KG1 (cell line): ENCODE data around the gene LTB.

Source experiments
- DNase-seq: peaks from one replicate; lab custom pipeline; 2025; lab: John Stamatoyannopoulos, UW

LTB gene

DNA sequence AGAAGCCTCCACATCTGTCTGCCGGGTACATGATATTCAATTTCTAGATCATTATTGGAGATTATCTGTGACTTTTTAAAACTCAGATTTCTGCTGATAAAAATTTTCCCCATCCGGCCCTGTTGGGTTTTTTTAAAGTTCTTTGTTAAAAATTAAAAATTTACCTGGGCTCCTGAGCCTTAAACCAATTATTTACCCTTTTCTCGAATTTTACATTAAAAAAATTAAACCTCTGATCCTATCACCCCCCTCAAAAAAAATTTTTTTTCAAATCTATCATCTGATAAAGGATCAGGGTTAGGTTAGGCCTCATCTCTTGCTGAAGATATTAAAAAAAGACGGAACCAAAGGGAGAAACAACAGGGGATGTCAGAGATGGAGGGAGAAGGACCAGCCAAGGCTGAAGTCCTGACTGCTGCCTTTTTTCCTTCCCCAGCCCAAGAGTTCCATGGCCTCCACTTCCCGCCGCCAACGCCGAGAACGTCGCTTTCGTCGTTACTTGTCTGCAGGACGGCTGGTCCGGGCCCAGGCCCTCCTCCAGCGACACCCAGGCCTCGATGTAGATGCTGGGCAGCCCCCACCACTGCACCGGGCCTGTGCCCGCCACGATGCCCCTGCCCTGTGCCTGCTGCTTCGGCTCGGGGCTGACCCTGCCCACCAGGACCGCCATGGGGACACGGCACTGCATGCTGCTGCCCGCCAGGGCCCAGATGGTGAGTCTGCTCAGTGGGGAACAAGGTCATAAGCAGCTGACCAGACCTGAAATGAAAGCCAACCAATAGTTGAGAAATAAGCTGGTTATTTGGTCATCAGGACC is 34.3 kb downstream of the LTB start:
- DNase-seq = no peak

DNA sequence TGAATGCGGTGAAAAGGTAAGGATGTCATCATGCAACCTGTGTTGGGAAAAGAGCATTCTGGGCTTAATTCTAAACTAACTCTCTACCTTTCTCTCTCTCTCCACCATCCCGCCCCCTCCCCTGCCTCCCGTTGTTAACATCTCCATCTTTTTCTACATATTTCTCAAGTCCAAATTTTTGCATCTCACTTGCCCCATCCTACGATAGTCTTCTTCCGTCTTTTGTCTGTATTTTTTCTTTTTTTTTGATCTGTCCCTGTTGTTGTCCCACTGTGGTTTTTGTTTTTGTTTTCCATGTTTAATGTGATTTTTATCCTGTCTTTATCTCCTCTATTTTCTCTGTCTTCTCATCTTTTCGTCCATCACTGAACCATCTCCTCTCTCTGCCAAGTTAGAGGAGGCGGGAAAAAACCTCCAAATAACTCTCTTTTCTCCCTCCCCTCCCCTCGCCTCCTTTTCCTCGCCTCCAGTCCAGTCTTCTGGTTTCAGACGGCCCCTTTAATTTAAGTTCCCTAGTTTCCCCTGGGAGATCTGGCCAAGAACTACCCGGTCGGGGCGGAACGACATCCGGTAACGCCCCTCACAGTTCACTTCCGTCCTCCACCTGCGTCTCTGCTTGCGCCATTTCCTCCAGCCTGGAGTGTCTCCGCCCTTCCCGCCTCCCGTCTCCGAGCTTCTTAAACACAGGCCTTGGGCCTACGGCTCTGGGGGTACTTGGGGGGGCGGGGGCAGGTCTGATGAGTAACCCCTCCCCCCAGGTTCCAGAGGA is 35.1 kb downstream of the LTB start, which contains the start of gene NFKBIL1:
Gene NFKBIL1, plus strand, starts transcription at position 651 of the 769 bp plus-strand sequence. Its CDS starts 87 bp downstream, at position 738.
- peak; percentile 88 for DNase-seq

DNA sequence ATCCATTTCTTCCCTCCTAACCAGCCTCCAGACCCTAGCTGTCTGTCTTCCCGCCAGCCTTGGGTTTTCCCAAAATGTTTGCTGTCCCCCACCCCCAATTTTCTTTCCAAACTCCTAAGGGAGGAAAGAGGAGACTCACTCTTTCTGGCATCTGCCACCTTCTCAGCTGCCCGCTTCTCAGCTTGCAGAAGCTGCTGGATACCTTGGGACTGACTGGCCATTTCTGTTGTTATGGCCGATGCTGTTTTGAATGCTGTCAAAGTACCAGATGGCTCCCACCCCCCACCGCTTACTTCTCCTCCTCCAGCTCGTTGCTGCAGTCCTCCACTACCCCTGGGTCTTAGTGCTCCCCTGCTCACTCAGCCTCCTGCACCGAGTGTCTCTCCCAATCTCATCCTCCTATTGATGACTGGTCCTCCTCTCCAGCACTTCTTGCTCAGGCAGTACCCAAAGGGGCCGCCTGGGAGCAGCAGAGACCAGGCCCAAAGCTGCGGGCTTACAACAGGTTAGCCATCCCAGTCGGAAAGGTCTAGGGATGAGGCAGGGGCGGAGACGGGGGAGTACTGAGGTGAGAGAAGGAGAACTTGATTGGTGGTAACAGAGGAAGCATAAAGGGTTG is 35.8 kb downstream of the LTB start, which contains the start of gene ATP6V1G2:
Gene ATP6V1G2, minus strand, starts transcription at position 270 of the 619 bp plus-strand sequence. Its CDS starts 49 bp downstream, at position 221.
- peak; percentile 68 for DNase-seq

DNA sequence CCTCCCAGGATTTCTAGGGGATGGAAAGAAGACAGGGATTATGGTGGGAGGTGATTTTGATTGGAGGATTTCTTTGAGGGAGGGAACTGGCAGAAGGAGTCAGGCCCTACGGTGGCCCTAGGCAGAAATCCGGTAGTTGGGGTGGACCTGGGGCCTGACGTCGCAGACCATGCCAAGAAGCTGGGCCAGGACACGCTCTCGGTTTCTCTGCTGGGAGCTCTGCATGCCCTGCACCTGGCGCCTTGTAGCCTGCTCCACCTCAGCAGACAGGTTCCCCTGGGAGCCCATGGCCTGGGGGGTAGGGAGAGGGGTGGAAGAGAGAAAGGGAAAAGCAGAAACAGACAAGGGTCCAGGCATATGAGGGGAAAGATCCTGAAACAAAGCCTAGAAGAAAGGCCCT is 36.9 kb downstream of the LTB start:
- DNase-seq = no peak

DNA sequence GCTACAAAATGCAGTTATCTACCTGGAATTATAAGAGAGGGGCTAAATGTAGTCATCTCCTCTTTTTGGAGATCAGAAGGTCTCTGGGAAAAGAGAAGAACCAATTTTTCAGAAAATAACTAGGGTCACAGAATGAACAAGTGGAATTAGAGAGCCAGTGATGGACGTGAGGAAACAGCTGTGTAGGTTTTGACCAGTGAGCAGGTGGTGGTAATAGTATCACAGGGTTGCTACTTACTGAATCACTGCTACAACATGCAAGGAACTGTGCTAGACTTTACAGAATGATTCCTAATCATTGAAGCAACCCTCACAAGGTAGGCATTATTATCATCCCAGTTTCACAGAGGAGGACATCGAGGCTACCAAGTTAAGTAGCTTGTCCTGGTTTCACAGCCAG is 37.5 kb downstream of the LTB start:
- no peak for DNase-seq

DNA sequence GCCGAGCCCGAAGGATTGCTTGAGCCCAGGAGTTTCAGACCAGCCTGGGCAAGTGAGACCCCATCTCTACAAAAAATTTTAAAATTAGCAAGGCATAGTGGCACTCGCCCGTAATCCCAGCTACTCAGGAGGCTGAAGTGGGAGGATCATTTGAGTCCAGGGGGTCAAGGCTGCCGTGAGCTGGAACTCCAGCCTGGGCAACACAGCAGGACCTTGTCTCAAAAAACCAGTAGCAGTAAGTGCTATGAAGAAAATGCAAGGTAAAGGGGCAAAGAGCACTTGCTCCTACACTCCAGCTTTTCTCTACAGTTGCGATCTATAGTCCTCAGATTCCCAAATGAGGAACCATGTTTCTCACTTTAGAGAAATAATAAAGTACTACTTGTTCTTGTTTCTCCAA is 38.6 kb downstream of the LTB start:
- no peak for DNase-seq

DNA sequence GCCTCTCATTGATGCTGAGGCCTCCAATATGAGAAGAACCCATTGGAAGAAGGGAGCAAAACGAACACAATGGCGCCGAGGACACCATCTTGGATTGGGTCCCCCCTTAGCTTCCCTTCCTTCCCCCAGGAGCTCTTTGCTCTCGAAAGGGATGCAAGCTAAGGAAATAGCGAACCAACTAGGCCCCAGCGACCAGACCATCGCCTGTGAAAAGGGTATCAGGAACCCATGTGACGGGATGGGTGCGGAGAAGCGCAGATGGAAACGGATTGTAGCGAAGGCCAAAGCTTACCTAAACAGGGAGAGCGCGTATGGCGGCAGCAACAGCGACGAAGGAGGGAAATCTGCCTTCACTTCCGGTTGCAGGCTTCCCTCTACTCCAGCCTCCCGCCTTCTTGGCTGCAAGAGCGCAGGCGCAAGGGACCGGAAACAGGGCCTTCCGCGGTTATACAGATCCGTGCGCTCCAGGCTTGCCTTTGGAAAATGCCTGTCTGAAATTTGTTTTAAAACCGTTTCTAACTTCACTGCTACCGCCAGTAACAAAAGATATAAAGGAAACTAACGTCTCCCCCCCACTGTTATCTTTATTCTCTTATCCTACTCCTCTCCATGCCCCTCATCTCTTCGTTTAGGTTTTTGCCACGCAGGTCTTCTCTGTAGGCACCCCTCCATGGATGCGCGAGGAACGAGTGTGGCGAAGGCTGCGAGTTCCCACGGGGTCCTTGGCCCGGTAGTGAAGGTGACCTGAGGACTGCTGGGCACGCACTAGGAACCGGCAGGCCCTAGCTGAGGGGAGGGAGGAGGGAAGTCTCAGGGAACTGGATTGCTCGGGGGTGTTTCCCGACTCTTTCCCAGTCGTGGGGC is 40.3 kb downstream of the LTB start, which contains the start of gene DDX39B:
Gene DDX39B, minus strand, starts transcription at position 346 of the 864 bp plus-strand sequence. CDS start 1,471 bp downstream, outside the sequence.
- DNase-seq = peak; percentile 99

DNA sequence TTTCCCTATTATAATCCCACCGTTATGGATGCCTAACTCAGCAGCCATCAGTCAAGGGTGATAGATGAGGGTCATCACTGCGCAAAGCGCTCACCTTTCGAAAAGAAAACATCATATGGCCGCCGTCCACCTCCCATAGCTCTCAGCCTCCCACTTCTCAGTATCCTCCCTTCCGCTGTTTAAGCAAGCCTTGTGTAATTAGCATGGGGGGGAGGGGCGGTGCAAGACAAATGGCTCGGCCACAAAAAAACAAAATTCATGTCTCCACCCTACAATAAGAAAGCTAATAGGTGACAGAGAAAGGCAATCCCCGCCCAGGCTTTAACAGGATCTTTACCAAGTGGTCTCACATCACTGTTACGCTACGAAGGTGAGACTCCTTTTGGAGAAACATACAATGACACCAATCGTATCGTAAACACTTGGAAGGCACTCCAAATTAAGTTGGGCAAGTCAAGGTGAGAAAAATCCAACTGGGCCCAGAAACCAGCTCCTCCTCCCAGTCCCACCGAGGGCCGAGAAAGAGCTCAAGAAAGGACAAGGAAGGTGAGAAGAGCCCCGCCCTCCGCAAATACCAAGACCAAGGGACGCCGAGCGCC is 41.1 kb downstream of the LTB start:
- peak; percentile 57 for DNase-seq

DNA sequence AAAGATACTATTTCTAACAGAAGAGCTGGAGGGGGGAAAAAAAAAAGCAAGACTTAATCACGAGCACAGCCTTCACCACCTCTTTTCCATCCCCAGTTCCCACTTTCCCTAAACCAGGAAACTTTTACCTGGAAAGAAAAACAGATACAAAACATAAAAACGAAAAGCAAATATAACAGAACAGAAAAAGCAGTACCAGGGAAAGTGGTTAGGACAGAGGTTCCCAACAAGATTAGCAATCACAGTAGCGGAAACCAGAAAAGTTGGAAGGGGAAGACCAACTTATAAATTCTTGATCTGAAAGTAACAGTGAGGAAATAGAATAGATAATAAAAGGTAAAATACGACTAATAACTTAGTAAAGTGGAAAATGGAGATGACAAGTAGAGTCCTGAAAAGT is 41.6 kb downstream of the LTB start:
- no peak for DNase-seq

DNA sequence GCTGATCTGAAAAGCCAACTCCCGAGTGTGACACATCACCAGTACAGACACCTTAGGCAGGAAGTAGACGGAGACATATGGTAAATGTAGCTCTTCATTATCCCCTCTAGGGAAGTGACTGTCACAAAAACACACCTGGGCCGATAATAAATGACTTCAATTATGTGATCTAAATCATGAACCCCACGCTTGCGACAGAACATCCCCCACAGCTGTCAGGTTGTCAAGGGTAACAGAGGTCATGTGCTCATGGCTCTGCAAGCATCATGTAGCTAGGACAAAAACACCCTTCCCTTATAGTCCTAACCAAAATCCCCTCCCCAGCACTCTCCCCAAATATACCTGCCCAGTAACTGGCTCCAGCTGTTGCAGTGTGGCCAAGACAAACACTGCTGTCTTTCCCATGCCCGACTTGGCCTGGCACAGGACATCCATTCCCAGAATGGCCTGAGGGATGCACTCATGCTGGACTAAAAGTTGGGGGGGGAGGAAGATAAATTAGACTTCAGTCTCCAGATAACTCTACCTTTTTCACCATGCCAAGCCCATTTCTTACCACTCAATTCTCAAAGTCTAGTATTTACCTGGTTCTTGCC is 43.3 kb downstream of the LTB start:
- no peak for DNase-seq

DNA sequence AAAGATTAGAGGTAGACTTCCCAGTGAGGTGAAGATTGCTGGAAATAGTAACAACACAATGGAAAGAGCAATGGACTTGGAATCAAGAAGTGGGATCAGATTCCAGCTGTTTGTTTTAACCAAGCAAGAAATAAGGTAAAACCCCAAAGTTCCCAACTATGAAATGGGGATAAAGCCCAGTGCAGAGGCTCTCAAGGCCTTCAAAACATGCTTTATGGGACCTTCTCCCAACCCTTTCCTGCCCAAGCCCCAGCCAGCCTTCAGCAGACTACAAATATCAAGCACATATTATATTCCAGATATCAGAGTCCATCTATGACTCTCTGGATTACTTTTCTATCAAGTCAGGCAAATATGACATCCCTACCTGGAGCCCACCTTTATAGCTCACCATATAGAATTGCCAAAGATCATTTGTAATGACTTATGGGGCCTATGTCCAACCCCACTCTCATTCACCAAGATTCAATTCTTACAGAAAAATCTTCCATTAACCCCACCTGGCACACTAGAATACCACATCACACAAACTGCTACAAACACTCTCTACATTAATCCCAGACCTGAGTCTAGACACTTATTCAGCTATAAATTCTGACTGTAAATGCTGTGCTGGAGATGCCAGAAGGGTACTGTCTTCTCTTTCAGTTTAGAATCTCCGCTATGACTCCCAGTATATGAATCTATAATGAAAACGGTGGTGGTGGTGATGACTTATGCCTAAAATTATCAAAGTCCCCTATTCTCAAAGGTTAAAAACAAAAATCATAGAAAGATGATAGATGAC is 46.5 kb downstream of the LTB start:
- no peak for DNase-seq

DNA sequence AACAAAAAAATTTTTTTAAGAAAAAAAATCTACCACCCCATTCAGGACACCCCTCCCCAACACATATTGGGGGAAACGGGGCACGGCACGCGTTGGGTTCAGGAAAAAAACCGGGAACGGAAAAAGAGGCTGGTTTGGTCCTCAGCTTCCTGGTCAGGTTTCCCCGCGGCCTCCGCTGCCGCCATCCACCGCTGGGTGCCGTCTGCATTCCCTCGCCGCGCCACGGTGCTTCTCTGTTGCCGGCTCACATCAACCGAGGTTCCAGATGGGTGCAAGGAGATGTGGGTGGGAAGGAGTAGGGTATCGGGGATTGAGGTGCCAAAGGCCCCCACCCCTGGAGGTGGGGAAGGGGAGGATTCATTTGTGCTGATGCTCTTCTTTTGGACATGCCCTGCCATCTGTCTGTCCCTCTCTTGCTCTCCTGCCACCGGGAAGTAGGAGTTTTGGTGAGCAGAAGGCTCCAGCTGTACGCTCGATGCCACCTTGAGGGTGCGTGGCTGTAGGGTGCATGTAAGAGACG is 47.6 kb downstream of the LTB start:
- no peak for DNase-seq

DNA sequence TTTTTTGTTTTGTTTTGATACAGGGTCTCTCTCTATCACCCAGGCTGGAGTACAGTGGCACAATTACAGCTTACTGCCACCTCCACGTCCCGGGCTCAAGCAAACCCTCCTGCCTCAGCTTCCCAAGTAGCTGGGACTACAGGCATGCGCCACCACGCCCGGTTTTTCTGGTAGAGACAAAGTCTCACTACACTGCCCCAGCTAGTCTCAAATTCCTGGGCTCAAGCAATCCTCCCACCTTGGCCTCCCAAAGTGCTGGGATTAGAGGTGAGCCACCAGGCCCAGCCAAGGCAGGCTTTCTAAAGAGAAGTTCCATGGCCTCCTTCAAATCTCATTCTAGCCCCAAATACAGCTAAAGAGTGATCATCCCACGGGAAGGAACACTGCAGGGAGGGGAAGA is 48.2 kb downstream of the LTB start:
- no peak for DNase-seq

DNA sequence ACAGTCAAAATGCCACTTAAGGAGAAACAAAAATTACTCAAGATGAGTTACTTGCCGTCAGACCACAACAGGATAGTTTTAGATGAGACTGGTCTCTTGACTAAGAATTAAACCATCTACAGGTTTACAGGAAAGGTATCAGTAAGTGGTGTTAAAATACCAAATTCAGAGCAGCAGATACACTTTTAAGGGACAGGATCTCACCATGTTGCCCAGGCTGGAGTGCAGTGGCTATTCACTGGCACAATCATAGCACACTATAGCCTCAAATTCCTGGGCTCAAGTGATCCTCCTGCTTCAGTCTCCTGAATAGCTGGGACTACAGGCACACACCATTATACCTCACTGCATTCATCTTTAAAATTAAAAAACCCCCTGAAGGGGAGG is 48.8 kb downstream of the LTB start:
- no peak for DNase-seq

DNA sequence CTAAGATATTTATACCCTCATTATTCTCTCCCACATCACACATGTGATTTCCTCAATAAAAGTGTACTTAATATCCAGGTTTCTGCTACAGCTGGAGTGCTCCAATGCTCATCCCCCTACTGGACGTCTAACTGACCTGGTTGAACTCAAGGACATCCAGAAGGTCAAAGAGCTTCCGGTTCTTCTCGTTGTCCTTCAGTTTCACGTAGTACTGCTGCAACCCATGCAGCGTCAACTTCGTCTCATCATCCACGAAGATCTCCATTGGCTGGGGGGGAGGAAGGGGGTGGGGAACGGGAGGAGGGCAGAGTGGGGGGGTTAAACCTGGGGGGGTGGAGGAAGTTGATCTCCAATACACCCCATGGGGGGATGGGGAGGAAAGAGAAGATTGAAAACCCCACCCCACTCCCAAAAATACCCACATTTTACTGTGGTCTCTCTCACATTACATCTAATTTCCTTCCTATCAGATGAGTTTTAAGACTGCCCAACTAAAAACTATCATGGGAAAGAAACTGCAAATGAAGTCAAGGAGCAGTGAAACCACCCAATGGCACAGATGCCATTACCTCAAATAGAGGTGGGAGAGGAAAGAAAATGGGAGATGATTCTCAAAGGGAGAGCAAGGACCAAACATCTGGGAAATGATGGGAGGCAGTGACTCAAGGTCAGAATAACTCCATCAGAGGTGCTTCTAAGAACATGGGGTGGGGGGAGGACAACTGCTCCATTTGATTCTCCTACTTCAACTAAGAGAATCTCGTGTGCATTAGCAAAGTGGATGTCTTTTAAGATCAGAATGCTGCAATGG is 49.4 kb downstream of the LTB start:
- DNase-seq = no peak

DNA sequence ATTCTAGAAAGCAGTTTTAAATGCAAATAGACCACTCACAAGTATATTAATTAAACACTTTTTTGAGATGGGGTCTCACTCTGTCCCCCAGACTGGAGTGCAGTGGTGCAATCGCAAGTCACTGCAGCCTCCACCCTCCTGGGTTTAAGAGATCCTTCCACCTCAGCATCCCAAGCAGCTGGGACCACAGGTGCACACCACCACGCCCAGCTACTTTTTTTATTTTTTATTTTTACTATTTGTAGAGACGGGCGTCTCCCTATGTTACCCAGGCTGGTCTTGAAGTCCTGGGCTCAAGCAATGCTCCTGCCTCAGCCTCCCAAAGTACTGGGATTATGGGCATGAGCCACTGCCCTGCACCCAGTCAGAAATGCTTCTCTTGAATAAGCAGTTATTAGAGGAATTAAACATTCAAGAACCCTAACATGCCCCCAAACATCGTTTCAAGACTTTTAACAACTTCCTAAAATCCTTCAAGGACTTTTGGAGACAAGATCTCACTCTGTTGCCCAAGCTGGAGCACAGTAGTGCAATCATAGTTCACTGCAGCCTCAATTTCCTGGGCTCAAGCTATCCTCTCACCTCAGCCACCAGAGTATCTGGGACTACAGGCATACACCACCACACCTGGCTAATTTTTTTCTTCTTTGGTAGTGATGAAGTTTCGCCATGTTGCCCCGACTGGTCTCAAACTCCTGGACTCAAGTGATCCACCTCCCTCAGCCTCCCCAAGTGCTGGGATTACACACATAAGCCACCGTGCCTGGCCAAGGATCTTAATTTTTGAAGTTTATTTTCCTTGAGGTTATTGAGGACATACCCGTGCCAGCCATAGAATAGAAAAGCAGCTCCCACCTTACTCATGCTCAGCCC is 50.2 kb downstream of the LTB start:
- DNase-seq = no peak

DNA sequence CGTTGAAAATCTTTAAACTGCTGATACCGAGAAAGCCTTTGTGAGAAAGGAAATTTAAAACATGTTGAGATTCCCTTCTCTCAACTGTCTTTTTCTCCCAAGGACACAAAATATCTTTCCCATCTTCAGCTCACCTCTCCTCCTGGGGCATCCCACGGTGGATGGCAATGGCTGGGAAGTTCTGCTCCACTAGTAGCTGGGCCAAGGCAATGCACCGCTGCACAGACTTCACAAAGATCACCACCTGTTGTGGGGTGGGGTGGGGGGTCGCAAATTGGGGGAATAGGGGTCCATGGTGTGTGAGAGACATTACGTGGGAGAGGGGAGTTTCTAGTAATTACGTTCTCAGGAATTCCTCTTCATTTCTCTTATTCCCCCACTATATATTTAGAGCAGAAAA is 51.1 kb downstream of the LTB start:
- DNase-seq = no peak

DNA sequence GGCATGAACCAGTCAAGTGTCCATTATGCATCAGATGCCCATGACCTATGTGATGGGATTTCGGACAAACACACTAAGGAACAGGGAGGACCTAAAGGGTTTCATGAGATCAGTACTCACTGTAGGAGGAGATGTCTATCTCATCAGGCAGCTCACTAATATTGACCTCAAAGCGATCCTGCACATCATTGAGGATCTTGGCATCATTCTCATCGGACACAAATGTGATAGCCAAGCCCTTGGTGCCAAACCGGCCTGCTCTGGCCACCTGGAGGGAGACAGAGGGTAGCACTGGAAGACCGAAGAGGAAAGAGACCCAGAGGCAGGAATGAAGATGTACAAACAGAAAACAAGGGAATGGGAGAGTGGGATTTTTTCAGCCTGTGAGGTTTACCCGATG is 51.6 kb downstream of the LTB start:
- no peak for DNase-seq
